NCI-H2081 (cell line): ENCODE data around the gene ASIC1.
A peak's percentile ranks its signal among the peaks of the same experiment; 100 is the strongest.
"Not testable (repeated sequence)": the region's sequence is repeated elsewhere in the genome, so short reads cannot be mapped to it uniquely, and the experiment has no call there.

ENCODE experiments used
- DNase-seq, 2 experiments: peaks; one replicate each; lab custom pipeline; 2025; lab: John Stamatoyannopoulos, UW

The ASIC1 gene

DNA sequence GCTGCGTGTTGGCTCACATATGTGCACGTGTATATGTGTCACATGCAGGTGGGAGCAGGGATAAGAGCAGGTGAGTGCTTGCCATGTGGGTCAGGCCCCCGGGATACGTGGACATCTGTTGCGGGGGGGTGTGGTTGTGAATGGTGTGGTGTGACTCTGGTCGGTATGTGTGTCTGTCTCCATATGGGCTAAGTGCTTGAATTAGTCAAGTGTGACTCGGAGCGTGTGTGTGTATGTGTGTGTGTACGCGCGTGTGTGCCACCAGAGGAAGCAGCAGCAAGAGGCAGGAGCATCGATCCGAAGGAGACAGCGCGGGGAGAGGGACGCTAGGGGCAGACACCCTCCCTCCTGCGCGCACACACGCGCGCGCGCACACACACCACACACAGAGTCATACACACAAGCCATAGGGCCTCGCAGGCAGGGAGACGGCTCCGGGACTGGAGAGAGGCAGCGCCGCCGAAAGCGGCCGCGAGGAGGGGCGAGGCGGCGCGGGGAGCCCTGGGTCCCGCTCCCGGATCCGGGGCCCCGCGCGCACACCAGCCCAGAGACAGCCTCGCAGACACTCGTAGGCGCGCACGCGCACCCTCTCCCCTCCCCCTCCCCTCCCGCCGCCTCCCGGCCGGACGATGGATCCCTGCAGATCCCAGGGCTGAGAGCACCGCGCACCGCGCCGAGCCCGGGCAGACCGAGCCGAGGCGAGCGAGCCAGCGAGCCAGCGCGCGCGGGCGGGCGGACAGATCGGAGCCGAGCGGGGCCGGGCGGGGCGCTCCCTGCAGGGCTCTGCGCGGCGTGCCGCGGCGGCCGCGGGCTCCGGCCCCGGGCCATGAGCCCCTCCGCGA is at the start of gene ASIC1:
Gene ASIC1 (plus strand): TSS at position 597 of the 842 bp plus-strand sequence. CDS start 1,171 bp downstream, outside the sequence.
- peak; percentile 62 to 69 for DNase-seq

DNA sequence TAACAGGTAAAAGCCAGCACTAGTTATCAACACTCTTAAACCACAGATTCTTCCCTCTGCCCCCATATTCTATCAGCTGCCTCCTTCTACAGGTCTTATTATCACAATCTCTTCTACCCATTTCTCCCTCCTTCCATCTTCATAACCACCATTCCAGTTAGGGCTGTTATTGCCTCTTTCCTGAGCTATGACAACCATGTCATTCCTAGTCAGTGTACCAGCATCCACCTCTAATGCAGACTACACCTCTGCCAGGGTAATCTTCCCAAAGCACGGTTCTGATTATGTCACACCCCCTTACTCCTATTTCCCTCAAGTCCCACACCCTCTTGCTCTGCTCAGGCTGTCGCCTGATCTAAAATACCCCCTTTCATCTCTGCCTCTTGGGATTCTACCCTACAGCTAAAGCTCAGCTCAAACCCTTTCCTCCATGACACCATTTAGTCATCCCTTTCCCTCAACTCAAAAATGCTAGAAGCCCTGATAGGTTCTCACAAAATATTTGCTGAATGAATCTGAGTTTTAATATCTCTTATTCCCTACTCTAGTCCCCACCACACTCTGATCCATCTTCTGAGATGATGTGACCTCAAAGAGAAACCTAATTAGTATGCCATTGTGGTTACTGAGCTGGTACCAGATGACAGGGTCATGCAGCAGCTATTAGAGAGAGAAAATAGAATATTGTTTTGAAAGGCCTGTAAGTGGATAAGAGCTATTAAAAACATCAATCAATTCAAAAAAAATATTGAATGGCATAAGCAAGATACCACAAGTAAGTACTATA is 43.8 kb upstream of the ASIC1 start:
- no peak for DNase-seq

DNA sequence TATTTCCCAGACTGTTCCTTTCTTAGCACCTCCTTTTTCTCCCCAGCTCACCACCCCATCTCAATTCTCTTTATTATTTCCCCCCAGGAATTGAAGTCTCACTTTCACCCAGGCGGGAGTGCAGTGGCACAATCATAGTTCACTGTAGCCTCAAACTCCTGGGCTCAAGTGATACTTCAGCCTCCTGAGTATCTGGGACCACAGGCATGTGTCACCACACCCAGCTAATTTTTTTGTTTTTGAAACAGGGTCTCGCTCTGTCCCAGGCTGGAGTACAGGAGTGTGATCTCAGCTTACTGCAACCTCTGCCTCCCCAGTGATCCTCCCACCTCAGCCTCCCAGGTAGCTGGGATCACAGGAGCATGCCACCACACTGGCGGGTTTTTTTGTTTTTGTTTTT is 43.1 kb upstream of the ASIC1 start:
- DNase-seq = no peak

DNA sequence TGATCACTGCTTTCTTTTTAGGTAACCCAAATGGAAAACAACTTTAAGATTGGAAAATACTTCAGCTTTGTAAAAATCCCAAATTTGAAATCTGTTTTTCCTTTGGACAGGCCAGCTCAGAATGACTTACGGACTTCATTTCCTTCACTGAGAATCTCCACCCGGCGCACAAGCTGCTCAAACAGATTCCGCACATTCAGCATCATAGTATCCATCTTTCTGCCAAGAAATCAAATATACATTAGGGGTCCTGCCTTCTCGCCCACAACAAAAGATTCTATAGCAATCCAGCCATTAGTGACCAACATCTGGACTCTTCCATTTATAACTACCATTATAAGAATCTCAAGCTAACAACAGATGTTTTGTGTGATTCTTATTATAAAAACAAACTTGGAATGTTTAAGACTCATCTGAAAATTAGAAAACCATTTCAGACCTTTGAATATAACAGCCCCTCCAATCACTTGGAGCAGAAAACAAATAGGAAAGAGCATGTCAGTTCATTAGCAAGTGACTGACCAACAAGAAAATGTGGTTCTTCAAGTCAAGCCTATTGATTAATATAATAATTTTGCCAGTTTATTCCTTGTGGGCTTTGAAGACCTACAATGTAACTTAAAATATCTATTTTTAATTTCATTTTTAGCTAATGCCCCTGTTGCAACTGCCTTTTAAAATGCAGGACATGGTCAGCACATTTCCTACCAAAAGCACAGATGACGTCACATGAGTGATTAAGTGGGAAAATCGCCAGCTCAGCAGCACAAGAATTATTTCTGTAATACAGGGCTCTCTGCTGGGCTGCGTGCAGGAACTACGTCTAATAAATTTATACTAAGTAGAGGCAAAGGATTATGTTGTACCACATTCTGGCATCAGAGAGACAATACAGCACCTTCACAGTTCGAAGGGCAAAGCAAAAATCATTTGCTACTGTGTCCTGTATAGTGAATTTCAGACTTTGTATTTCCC is 40.6 kb upstream of the ASIC1 start:
- no peak for DNase-seq

DNA sequence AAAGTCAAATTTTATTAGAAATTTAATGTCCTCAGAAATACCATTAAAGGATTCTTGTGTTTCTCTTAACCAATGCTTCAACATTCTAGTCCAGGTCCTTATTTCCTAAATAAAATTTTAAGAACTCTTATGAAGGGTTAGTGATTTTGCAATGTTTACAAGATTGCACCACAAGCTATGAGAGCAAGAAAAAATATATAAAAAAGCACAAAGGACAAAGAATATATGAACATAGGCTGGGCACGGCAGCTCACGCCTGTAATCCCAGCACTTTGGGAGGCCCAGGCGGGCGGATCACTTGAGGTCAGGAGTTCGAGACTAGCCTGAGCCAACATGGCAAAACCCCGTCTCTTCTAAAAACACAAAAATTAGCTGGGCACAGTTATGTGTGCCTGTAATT is 39.8 kb upstream of the ASIC1 start:
- DNase-seq = no peak

DNA sequence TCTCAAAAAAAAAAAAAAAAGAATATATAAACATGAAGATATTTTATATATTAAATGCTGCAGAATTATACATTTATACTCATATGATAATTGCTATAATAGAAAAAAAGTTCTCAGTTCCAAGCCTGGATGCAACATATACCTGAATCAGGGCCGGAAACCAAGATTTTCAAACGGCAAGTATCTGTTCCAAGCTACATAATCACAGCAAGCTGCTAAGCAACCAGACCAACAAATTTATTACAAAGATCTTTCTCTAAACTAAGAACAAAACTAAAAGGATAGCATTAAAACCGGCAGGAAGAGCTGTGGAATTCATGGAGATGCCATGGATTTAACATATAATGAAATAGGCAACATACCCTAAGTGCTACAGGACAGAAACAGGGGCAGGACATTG is 39.2 kb upstream of the ASIC1 start:
- DNase-seq = no peak

DNA sequence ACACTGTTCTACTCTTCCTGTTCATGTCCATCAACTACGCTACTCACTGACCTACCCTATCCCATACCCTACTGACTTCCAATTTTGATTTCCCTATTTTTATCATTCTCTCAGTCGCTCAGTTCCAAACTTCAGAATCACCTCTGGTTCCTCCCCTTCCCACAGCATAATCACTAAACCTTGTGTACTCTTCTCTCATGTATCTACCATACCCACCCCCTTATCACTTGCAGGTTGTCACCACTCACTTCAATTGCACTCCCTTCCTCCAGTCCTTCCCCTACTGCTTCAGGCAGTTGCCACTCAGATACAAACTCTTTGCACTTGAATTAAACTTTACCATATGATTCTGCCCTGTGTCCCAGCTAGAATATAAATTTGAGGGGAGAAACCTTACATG is 38.4 kb upstream of the ASIC1 start:
- DNase-seq = no peak

DNA sequence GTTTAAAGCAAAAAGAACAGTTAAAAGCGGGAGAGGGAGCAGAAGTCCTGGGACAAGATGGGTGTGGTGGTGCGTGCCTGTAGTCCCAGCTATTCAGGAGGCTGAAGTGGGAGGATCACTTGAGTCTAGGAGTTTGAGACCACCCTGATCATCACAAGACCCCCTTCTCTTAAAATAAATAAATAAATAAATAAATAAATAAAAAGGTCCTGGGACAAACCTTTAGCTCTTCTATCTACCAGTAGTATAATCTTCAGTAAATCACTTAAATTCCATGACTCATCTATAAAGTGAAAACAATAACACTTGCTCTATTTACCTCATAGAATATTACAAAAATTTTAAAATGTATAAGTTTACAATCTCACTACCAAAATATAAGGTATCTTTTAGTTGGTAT is 37.9 kb upstream of the ASIC1 start:
- no peak for DNase-seq

DNA sequence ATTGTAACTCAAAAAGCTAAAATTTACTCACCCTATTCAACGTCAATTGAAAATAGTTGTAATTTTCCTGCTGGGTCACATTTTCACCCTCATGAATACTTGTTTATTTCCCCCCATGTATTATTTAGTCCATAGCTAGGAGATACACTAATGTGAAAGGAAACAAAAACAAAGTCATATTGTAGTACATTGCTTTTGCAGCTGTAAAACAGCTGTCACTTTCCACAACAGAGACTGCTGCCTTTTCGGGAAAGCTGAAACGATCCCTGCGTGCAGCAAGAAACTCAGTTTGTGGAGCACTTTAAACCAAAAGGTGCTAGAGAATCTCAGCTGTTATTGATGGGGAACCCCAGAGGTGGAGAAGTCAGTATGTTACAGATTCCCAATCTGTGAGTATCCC is 36.4 kb upstream of the ASIC1 start:
- no peak for DNase-seq

DNA sequence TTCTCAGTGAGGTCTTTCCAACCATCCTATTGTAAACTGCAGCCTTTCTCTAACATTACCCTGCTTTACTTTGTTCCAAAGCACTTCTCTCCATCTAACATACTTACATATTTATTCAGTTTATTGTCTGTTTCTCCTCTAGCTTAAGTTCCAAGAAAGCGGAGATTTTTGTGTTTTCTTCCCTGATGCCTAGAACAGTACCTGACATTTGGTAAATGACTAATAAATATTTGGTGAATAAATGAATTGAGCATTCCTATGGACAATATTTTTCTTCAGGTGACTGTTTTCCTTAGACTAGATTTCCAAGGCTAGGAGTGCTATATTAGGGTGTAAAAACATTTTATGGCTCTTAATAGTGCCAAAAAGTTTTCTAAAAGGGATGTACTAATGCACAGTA is 34.5 kb upstream of the ASIC1 start:
- no peak for DNase-seq

DNA sequence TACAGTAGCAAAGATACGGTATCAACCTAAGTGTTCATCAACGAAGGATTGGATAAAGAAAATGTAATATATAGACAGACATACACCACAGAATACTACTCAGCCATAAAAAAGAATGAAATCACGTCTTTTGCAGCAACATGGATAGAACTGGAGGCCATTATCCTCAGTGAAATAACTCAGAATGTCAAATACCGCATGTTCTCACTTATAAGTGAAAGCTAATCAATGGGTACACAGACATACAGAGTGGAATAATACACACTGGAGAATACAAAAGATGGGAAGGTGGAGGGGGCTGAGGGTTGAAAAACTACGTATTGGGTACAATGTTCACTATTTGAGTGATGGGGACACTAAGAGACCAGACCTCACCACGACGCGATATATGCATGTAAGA is 33.2 kb upstream of the ASIC1 start:
- DNase-seq = no peak

DNA sequence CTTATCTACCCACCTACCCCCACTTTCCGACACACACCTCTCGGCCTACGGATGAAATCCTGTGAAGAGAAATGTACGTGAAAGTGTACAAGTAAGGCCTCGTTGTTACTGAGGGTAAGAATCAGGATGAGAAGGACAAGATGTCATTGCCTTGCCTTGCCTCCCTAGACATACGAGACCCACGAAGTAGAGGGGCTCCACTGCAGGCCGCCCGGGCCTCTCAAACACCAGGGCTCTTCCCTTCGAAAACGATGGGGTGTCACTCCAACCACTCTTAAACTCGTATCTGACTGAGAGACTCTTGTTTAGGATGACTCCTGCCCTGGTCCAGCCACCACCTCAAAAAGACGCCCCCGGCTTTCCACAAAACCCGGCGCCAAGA is 32.6 kb upstream of the ASIC1 start:
- DNase-seq = peak in 1 of 2 experiments; percentile 24

DNA sequence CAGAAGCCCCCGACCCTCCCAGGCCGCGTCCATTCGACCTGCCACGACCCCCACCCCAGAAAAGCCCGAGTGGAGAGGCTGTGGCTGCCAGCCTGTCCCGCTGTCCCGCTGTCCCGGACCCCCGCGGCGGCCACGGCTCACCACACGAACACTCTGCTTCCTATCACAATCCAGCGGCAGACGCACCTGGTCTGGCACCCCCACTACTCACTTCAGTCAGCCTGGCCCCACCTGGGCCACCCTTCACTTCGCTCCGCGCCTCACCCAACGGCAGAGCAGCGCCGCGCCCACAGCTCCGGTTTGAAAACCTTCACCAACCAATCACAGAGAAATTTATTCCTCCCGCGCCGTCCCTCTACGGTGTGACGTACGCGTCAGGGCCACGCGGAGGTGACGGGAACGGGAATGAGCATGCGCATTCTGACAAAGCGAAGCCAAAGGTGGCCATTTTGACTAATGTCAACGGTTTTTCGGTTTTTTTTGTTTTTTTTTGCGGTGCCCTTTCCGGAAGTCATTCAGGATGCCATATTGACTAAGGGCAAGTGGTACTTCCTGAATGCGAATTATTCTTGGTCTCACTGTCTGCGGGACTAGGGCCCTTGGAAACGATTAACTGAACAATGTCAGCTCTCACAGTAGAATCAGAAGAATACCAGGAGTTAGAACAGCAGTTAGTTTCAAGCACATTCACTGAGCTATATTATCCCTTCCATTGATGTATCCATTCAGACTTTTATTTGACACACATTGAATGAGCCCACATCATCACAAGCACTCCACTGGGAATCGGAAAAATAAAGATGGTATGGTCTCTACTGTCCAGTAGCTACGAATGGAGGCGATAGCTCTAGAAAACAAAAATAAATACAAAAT is 32.0 kb upstream of the ASIC1 start, which contains the start of gene RACGAP1:
Gene RACGAP1 (minus strand): TSS at position 308 of the 873 bp plus-strand sequence. CDS start 8,779 bp downstream, outside the sequence.
- peak; percentile 99 for DNase-seq

DNA sequence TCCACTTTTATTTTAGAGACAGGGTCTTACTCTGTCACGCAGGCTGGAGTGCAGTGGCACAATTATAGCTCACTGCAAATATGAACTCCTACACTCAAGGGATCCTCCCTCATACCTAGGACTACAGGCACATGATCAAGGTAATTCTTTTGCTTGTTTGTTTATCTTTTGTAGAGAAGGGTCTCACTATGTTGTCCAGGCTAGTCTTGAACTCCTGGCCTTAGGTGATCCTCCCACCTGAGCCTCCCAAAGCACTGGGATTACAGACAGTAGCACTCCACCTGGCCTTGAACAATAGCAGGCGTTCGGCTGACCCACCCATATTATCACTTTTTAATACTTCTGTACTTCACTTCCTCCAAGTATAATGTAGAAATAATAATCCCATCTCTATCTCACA is 30.7 kb upstream of the ASIC1 start:
- DNase-seq = no peak

DNA sequence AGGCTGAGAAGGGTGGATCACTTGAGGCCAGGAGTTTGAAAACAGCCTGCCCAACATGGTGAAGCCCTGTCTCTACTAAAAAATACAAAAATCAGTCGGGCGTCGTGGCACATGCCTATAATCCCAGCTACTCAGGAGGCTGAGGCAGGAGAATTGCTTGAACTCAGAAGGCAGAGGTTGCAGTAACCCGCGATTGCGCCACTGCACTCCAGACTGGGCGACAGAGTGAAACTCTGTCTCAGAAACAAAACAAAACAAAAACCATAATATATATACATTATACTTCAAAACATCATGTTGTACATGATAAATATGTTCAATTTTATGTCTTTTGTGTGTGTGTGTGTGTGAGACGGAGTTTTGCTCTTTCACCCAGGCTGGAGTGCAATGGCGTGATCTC is 26.9 kb upstream of the ASIC1 start:
- not testable (repeated sequence) for DNase-seq

DNA sequence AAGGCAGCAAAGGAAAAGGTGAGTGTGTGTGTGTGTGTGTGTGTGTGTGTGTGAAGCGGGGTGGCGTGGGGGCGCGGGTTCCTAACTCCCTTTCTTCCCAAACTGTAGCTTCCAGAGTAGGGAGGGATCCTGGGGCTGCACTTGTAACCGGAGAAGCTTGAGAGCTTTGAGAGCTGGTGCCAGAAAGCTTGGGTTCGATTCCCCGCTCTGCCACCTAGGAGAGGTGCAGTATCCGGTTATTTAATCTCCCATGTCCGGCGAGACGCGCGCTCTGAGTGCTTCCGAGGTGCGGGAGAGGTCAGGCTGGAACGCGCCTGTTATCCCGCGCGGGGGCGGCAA is 24.9 kb upstream of the ASIC1 start:
- no peak for DNase-seq

DNA sequence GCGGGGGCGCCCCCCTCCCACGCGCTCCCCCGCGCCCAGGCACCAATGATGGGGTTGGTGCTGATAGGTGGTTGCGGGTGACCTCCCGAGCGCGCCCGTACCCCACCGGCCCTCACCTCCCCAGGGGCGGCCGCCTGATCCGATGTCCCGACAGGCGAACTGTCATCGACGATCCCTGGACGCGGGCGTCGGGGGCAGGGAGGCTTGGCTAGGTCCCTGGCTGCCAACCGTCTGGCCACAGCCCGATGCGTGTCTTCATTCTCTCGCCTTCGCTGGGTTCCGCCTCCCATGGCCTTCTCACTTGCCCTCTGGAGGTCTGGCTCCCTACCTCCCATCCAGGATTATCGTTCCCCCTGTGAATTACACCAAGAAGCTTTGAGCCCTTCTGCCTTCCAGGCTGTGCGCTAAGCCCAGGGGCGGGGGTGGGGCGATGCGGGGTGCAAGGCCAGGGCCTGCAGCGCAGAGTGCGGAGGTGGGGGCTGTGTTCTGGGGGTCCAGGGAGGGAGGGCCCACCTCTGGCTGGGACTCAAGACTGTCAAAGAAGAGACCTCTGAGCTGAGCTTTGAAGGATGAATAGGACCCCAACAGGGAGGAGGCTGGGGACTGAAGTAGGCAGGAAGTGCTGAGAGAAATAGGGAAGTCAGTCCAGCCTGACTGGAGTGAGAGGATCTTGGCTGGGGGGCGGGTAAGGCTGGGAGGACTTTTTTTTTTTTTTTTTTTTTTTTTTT is 24.4 kb upstream of the ASIC1 start:
- no peak for DNase-seq

DNA sequence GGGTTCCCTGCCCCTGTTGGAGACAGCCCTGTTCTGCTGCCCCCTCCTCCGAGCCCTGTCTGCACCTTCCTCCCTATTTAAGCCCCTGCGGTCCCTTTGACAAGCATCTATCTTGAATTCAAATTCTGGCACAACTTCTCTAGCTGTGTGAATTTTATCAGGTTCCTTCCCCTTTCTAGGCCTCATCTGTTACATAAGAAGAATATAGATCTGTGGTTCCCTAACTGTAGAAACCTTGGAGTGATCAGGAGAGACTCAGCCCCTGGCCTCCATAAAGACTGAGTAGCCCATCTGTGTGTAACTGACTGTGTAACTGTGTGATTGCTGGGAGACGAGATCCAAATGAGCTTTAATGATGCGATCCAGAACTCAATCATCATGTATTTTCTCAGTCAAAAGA is 19.1 kb upstream of the ASIC1 start:
- DNase-seq = no peak

DNA sequence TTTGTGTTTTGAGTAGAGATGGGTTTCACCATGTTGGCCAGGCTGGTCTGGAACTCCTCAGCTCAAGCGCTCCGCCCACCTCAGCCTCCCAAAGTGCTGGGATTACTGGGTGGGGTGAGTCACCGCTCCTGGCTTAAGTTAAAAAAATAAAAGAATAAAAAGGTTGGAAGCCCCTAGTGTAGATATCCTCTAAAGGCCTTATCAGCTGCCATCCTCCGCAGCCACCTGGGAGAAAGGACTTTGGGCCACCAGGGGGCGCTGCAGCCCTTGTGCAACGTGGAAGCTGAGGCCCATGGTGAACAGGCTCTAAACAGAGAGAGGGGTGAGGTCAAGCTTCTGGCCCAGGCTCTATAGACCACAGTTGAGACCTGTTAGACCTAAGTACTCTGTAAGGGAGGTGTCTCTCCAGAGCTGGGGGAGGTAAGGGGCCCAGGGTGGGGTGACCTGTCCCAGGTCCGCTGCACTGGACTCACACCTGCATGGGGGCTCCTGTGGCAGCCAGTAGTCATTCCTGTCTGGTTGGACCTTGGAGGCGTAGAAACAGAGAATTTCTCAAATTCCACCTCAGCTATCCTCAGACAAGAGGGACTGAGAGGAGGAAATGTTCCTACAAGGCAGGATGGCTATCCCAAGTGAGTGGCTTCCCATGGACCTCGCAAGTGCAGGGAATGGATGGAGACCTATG is 18.1 kb upstream of the ASIC1 start:
- DNase-seq = peak; percentile 63 to 67

DNA sequence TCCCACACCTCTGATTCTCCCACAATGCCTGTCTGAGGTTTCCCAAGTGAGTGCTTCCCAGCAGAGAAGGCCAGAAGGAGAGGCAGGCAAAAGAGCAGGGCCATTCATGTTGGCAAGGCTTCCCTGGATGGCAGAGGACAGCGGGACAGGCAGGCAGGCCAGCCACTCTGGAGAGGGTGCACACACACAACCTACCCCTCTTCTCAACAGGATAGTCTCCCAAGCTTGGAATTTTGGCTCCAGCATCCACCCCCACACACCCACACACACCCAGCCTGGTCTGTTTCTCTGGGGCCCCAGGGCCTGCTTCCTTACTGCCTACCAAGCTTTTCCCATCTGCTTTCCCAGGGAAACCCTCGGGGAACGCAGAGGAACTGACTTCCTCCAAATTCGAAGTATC is 16.7 kb upstream of the ASIC1 start:
- DNase-seq = no peak
